ENCODE measurements around the gene RTN4R. TPM values are rescaled to one million over a fixed set of nuclear protein-coding genes. Genes with fewer than 3 reads are reported as not detected.

The RTN4R gene
- total and polyA plus RNA-seq, 2 of the 8 experiments (the other 6 are each of a cell fraction or from before 2014, with no cell fraction given) = 21.8 to 41.3 TPM

DNA sequence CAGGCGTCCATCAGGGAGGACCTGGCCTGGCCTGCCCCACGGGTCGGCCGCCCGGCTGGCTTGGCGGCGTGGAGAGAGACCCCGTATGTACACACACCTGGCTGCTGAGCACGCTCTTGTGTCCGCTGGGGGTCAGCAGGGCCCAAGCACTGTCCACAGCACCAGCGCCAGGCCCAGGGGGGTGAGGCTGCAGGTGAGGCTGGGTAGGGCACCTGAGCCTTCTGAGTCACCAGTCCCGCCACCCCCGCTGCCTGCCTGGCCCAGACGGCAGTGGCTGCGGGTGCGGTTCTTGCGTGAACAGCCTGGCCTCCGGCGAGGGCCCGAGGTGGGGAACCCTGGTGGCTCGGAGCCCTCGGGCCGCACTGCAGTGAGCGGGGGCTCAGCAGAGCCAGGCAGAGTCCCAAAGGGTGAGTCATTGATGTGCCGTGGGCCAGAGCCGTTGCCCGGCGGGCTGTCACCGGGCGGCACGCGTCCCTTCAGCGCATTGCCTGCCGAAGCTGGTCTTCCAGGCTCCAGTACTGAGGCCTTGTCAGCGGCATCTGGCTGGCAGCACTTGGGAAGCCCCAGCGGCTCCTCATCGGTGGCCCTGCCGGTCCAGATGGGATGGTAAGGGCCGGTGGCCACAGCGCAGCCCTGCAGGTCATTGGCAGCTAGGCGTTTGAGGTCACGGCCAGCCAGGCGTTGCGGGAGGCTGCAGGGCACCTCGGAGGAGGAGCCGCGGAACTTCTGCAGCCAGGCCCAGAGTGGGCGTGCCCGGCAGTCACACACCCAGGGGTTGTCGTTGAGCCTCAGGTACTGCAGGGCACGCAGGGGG lies 26.3 kb downstream of the RTN4R start:
- Histone ChIP-seq H3K4me2 (ENCODE audit: insufficient read depth in 1 of 2, low read depth in 2 of 2, low read length in 2 of 2) (no peak overlapping the region), H3K56ac (replicated peaks; ENCODE audit: insufficient read length, low read depth, low read length) (no peak overlapping the region), H3K9ac (replicated peaks in 1 of 4; ENCODE audit: extremely low read depth in 1 of 4, low read depth in 3 of 4, low read length in 3 of 4) (no peak overlapping the region), H4K5ac (ENCODE audit: insufficient read length, low read depth, low read length) (no peak overlapping the region), H3K79me2 (ENCODE audit: control insufficient read depth in 1 of 2, insufficient read depth in 2 of 2, low read length in 2 of 2) (no peaks in the 10 kb centered on the region), H2AFZ (ENCODE audit: low read length) (no peak overlapping the region), H3K4ac (replicated peaks; ENCODE audit: insufficient read length, low read depth, low read length) (peak overlapping the region; percentile 78), H2BK20ac (ENCODE audit: low read length) (no peak overlapping the region), H3K27me3 (replicated peaks in 1 of 4; ENCODE audit: control insufficient read depth in 3 of 4, extremely low read depth in 1 of 4, insufficient read depth in 3 of 4, low read length in 3 of 4) (no peaks in the 10 kb centered on the region), H3K27ac (ENCODE audit: low read depth, low read length) (no peak overlapping the region), H3K4me3 (ENCODE audit: extremely low read depth in 1 of 4, insufficient read depth in 2 of 4, low read depth in 3 of 4, low read length in 4 of 4) (no peak overlapping the region), H2AK5ac (ENCODE audit: low read depth, low read length) (no peak overlapping the region), H2BK12ac (ENCODE audit: low read depth, low read length) (0 out of 2 replicates have a peak overlapping the region, but pooled peaks have one; percentile 63), H4K8ac (ENCODE audit: extremely low read depth, insufficient read depth, low read length) (peak overlapping the region; percentile 88), H2BK15ac (ENCODE audit: low read length) (0 out of 2 replicates have a peak overlapping the region, but pooled peaks have one; percentile 72), H4K20me1 (replicated peaks in 1 of 2; ENCODE audit: control insufficient read depth in 1 of 2, insufficient read depth in 2 of 2, low read length in 2 of 2) (peaks cover 1 to 8% of the 10 kb centered on the region in 2 experiments), H3K9me3 (ENCODE audit: insufficient read depth in 2 of 2, low read depth in 1 of 2, low read length in 1 of 2) (no peaks in the 10 kb centered on the region), H4K91ac (replicated peaks; ENCODE audit: insufficient read length, low read length) (no peak overlapping the region), H3K18ac (ENCODE audit: extremely low read depth, low read length) (no peak overlapping the region), H3K23me2 (ENCODE audit: low read depth, low read length) (no peaks in the 10 kb centered on the region), H3K14ac (ENCODE audit: insufficient read length) (no peak overlapping the region), H2BK120ac (replicated peaks; ENCODE audit: low read depth, low read length) (no peak overlapping the region), H3K79me1 (ENCODE audit: low read depth, low read length) (peaks cover 8% of the 10 kb centered on the region), H3K23ac (ENCODE audit: insufficient read length) (no peak overlapping the region), H3K36me3 (ENCODE audit: control insufficient read depth in 2 of 4, insufficient read depth in 4 of 4, low read length in 3 of 4) (peaks cover 0 to 14% (median 0%) of the 10 kb centered on the region in 4 experiments; a peak in 2 of 8 replicates), H2BK5ac (ENCODE audit: low read depth, low read length) (peak overlapping the region; percentile 66; the same call in 1 of the 2 replicates), H3K4me1 (replicated peaks in 1 of 4; ENCODE audit: control insufficient read depth in 3 of 4, insufficient read depth in 4 of 4, low read length in 3 of 4) (peaks cover 4 to 45% (median 23%) of the 10 kb centered on the region in 4 experiments)
- POLR2A ChIA-PET (ENCODE audit: partially characterized antibody) = interaction anchor here (0.6 kb wide), 1 partner anchor 22 kb away, joined by 3 read pairs; no protein-coding TSS in a partner anchor
- TF ChIP-seq SAP30 (IDR thresholded peaks at IDR 0.05; ENCODE audit: insufficient read depth, insufficient replicate concordance, low read length) (no peak), EP300 (IDR thresholded peaks at IDR 0.05; ENCODE audit: borderline replicate concordance in 1 of 2, low read depth in 2 of 2, low read length in 2 of 2) (no peak)
- CTCF ChIA-PET (ENCODE audit: partially characterized antibody) = interaction anchor here (4.4 kb wide), 1 partner anchor 16 kb away, joined by 19 read pairs; no protein-coding TSS in a partner anchor
- DNase-seq (ENCODE audit: low read depth in 1 of 2, low spot score in 2 of 2) = no peak
- WGBS, 2 experiments (ENCODE audit: extremely low coverage in 1 of 2, insufficient coverage in 1 of 2, insufficient read length in 1 of 2, insufficient replicate concordance in 2 of 2, low coverage in 1 of 2, low lambda C conversion rate in 2 of 2, missing lambda C conversion rate in 1 of 2) = 94% methylated on average over 48 of the region's 51 CpGs; no CpG with 5 or more reads in 1 of the 2 experiments
- FAIRE-seq = no peak

Measured in H1 (cell line).